ENCODE measurements around the gene MICB. TPM values are rescaled to one million over a fixed set of nuclear protein-coding genes. Genes with fewer than 3 reads are reported as not detected.
"Not testable (repeated sequence)": the region's sequence is repeated elsewhere in the genome, so short reads cannot be mapped to it uniquely, and the experiment has no call there.

MICB gene
- total RNA-seq, 1 donor from 2014 or later: 0.41 TPM

- DNase-seq (ENCODE audit: low spot score in 2 of 2): no peak
- FAIRE-seq: no peak
Measured at GRCh38 chr6:31473780-31474761, 23.9 kb upstream of the MICB start.

DNA sequence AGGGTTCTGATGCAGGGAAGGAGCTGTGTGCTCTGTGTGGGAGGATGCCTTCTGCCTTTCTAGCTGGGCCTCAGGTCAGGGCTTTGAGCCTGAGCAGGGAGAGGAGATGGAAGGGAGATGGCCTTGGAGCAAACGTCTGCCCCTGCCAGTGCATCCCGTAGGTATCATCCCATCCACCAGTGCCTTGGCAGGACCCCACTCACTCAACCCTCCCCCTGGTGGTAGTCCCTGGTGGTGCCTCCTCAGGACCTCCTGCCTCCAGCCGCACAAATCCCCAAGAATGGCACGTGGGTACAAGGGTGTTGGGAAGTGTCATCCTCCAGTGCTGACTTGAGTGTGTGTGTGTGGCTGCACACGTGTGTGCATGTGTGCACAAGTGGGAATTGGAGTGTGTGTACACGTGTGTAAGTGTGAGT, 23.1 kb upstream of the MICB start:
- FAIRE-seq (no peak), DNase-seq (ENCODE audit: low spot score in 2 of 2) (no peak)

GRCh38 chr6:31476515-31477139, 21.3 kb upstream of the MICB start:
- no peak for DNase-seq (ENCODE audit: low spot score in 2 of 2)
- no peak for FAIRE-seq

- DNase-seq (ENCODE audit: low spot score in 2 of 2): no peak
- FAIRE-seq: no peak
Measured at GRCh38 chr6:31477521-31477920, 20.4 kb upstream of the MICB start.

DNA sequence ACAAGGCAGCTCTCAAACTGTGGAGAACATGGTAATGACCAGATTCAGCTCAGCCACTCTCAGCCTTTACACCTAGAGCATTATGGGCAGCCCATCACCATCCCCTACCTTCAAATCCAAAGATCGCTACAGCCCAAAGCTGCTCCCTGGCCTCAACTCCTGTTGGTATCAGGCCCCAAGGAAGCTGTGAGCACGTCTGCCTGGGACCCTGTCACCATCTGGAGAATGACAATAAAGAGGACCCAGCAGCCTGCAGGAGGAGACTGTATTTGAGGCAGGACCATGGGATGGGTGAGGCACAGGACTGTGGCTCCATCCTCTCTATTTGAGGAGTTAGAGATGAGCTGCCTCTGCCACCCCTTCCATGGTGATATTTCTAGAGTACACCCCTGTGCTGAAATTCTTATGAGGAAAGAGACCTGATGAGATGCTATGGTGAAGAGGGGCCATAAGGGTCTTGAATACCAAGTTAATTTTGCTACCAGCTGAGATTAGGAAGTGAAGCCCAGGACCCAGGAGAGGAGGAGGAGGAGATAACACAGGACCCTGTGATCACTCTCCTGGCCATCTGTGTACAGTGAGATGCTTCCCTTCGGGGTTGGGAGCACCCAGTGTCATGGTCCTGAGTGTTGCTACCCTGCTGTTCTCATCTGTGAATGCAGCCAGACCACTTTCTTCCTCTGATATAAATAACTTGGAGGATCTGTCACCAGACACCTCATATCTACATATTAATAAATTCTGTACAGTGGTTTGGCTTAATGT, 19.6 kb upstream of the MICB start:
- no peak for DNase-seq (ENCODE audit: low spot score in 2 of 2)
- FAIRE-seq: no peak

DNA sequence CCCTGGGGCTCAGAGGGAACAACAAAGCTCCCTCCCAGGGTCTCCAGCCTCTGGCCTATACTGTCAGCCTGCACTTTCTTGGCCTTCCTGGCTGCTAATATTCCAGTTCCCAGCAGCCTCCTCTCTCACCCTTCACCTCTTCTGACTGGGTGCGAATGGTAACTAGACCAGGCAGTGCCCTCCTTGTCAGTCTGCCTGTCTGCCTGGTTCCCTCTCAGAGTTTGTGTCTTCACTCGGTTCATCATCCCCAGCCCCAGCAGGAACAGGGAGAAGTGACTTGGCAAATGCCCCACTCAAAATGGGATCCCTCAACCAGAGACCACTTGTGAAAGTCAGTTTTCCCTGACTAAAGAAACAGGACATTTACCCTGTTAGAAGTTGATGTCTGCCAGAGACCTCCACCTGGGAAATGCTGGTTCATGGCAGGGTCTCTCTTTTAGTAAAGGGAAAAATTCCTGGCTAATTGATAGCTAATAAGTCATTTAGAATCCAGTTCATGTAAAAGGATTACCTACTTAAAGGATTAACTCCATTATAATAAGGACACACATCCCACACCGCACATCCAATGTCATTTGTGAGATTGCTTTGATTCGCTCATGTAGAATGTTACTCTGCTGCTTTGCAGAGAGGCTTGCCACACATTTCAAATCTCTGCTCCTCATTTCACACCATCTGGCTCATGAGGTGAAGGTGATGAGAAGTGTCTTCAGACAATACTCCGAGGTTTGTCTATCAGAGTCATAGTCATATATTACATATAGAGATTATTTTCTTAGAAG, 18.6 kb upstream of the MICB start:
- DNase-seq (ENCODE audit: low spot score in 2 of 2): no peak
- FAIRE-seq: no peak

GRCh38 chr6:31479933-31480535, 17.9 kb upstream of the MICB start:
- FAIRE-seq: no peak
- DNase-seq (ENCODE audit: low spot score in 2 of 2): no peak

DNA sequence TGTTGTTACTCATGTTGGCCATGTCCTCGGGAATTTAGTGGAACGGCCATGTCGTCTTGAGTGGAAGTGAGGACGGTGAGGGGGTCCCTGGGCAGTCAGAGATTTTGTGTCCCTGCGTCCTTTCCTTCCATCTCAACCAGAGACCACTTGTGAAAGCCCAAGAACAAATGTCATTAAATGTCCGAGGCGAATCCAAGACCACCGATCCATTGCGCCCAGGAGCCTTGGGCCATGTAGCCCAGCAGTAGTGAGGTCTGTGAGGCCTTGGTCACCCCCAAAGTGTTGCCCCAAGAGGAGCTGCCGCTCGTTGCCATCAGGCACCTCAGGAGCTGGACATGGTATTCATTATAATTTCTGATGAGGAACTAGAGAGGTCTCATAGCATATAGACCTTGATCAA, 17.4 kb upstream of the MICB start:
- DNase-seq (ENCODE audit: low spot score in 2 of 2) (no peak), FAIRE-seq (no peak)

GRCh38 chr6:31483392-31483791, 14.6 kb upstream of the MICB start:
- DNase-seq (ENCODE audit: low spot score in 2 of 2) (no peak), FAIRE-seq (no peak)

- no peak for DNase-seq (ENCODE audit: low spot score in 2 of 2)
- no peak for FAIRE-seq
Measured at GRCh38 chr6:31485055-31485454, 12.9 kb upstream of the MICB start.

GRCh38 chr6:31486065-31486837, 11.7 kb upstream of the MICB start:
- DNase-seq (ENCODE audit: low spot score in 2 of 2); FAIRE-seq: not testable (repeated sequence)

DNA sequence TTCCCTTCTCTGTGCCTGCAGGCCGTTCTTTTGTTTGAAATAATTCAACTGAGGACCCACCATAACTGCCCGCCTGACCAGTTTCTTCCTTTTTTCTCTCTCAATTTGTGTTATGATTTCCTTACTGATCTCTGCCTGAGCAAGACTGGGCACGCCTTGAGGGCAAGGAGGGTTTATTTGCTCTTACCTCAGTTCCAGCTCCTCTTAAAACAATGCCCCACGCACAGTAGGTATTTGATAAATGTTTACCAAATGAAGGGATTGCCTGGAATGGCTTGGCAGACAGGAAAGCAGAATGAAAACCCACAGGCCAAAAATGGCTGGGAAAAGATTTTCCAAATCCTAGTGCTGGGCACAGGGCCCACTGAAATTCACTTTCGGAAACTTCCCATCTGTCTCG, 10.3 kb upstream of the MICB start:
- DNase-seq (ENCODE audit: low spot score in 2 of 2); FAIRE-seq: not testable (repeated sequence)

GRCh38 chr6:31489086-31489485, 8.9 kb upstream of the MICB start:
- FAIRE-seq: no peak
- DNase-seq (ENCODE audit: low spot score in 2 of 2): no peak

DNA sequence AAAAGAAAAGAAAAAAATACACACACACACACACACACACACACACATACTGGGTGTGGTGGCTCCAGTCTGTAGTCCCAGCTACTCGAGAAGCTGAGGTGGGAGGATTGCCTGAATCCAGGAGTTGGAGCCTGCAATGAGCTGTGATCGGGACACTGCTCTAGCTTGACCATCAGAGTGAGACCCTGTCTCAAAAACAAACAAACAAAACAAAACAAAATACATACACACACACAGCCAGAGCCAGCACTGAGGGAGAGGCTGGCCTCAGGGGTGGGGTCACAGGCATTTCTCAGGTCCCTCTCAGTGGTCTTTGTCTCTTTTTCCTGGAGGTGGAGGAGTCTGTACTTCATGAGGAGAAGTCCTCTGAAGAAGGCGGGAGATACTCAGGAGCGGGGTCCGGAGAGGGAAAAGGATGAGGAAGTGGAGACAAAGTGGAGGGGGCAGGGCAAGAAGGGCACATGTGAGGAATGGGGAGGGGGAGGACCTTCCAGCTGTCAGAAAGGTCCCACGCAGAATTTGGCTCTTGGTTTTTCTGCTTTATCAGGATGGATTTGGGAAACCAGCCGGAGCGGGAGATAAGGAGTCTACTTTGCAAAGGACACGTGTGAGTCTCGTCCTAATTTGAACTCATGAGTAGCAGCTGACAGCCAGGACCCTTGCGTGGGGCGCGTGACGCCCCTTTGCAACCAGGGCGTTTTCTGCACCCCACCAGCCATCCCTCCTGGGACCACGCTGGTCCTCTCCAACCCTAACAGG, 7.7 kb upstream of the MICB start:
- no peak for FAIRE-seq
- DNase-seq (ENCODE audit: low spot score in 2 of 2): no peak

DNA sequence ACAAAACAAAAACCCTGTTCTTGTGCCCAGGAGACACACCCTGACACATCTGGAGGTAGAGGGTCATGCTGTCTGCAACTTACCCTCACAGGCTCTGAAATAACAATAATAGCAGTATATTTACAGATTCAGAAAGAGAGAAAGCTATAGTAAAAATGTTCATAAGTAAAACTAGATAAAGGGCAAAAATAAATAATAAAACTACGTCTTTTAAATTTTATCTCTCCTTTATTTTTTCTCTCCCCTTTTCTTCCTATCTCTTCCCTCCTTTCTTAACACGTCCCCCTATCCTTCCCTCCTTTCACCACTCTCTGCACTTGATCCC, 4.4 kb upstream of the MICB start:
- not testable (repeated sequence) for FAIRE-seq; DNase-seq (ENCODE audit: low spot score in 2 of 2)

- DNase-seq (ENCODE audit: low spot score in 2 of 2) (peak in 1 of 2 donors; percentile 31), FAIRE-seq (no peak)
Measured at GRCh38 chr6:31493875-31494694, 3.9 kb upstream of the MICB start.

- FAIRE-seq (no peak), DNase-seq (ENCODE audit: low spot score in 2 of 2) (no peak)
Measured at GRCh38 chr6:31495580-31495979, 2.4 kb upstream of the MICB start.

DNA sequence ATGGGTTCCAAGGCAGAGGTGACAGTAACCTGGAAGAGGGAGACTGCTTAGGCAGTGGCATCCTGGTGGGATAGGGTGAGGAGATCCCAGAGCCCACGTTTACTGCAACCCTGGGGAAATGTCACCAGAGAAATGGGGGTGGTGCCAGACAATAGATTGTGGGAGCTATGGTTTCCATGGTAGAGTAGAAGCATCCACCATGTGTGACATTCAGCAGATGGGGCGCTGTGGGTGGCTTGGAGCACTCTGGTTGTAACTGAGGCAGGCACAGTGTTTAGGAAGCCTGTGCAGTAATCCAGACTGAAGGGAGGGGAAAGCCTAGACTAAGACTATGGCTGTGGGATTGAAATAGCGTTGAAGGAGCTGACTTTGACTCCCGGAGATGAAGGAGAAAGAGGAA, 1.1 kb upstream of the MICB start:
- not testable (repeated sequence) for FAIRE-seq; DNase-seq (ENCODE audit: low spot score in 2 of 2)

Measured in frontal cortex (tissue), 4 donors.